Stimulated activated CD4-positive, alpha-beta T cell treated with anti-CD3 and anti-CD28 coated beads, Interleukin-4, amount 100 ng/mL, for 24 hours (primary cell): ENCODE measurements around the gene CHERP.

Experiments
- DNase-seq: peaks from one replicate; pipeline ENCODE4 v3.0.0-alpha.2; 2020

CHERP gene

DNA sequence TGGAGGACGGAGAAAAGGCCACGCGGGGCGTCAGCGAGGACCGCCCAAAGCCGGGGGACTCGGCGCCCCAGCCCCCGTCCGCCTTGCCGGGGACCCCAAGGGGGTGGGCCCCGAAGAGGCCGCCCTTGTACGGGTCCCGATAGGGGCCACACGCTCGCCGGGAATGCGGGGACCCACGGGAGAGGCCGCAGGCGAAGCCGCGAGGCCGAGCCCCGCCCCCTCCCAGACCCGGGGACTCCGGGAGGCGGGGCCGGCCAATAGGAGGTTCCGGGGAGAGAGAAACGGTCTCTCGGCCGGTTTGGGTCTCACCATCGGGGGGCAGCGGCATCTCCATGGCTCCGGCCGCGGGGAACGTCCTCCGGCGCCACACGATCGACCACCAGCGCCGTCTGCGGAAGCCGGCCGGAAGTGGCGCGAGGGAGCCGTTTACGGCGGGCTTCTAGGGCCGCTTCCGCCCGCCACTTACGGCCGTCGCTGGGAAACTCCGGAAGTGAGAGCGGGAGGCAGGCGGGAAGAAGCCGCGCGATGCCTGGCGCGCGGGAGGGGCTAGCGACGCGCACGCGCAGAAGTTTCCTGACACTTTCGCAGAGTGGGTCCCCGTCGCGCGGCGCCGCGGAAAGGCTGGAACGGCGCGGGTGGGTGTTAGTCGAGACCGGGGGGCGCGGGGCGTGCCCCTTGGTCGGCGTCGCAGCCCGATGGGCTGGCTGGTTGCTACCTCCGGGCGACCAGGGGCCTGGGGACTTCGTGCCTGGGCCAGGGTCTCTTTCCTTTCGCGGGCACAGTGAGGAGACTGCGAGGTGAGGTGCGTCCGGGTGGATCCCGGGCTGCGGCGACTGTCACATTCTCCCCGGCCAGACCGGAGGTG, at the start of gene CHERP:
Gene CHERP (minus strand): TSS at position 393 of the 865 bp plus-strand sequence. CDS start 59 bp downstream, at position 334.
- DNase-seq: peak; percentile 94

DNA sequence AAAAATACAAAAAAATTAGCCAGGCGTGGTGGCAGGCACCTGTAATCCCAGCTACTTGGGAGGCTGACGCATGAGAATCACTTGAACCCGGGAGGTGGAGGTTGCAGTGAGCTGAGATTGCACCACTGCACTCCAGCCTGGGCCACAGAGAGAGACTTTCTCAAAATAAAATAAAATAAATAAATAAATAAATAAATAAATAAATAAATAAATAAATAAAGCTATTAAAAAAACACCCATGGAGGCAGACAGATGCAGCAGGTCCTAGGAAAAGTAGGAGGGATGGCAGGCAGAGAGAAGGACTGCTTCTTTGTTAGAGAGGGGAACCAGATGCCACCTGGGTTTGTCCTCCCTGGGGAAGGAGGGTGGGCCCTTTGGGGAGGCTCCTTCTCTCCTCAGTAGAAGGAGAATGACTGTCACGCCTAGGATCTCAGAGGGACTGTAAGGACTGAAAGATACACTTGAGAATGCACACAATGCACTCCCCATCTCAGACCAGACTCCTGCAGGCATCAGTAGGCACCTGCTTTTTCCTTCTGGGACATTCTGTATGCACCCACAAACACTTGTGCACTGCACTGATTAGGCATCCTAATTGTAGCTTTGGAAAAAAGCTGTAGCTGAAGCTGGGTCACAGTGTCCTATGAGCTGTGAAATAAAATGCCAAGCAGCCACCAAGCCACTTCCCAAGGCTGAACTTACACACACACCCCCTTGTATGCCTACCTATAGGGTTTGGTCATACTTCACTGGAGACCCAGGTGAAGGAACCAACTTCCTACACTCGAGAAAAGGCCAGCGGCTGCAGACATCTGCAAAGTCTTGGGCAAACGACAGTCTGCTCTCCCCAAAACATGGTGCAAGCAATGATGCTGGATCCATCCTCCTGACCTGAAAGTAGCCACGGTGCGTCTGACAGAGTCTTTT, 48.9 kb upstream of the CHERP start:
- no peak for DNase-seq

DNA sequence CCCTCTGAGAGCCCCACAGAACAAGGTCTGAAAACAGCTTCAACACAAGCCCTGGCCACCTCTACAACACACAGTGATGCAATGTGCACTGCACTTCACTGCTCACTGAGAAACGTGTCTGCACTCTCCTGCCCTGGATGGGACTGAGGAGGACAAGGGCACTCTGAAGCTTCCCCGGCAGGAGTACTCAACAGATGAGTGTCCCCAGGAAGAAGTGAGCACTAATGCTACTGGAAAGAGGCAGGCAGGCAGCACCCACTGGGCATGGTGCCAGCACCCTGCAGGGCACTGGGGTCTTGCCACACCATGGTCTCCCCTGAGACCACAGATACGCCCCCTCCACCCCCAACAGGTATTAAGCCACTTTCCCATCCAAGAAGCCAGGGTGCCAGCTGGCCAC, 47.7 kb upstream of the CHERP start:
- no peak for DNase-seq

- DNase-seq: no peak
Measured at GRCh38 chr19:16588824-16589577, 46.8 kb upstream of the CHERP start.

- peak; percentile 56 for DNase-seq
Measured at GRCh38 chr19:16587833-16588823, 45.9 kb upstream of the CHERP start.

DNA sequence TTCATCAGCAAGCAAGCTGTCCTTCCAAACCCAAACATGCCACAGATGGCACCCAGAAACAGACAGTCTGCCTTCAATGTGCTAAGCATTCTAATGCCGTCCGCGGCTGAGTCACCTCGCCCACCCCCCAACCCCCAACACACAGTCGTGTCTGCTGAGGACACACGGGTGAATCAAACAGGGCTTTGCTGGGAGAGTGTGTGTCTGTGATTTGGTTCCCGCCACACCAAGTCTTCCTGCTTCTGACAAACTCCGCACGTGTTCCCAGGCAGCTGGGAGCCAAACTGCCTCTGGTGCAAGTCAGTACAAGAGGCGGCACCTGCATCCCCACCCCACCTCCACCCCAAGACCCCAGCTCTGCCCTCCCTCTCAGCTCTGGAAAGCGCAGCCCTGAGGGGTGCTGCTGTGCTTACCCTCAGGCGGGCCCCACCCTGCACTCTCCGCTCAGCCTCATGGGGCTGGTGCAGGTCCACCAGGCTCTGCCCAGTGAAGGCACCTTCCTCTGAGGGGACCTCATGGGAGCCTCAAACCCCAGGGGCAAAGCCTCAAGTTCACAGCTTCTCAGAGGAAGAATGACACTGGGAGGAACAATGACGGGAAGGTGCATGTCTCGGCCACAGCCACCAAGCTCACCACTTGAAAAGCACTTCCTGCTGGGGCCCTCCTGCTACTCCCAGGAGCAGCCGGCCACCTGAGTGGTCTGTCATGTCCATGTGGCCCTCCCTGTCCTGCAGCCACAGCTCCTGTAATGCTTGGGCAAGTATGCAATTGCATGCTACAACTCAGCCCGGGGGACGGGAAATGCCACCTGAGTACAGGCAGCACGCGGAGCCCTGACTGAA, 45.0 kb upstream of the CHERP start:
- peak; percentile 64 for DNase-seq

GRCh38 chr19:16586477-16586871, 44.2 kb upstream of the CHERP start:
- no peak for DNase-seq

- DNase-seq: peak; percentile 62
Measured at GRCh38 chr19:16585808-16586476, 43.7 kb upstream of the CHERP start.

- DNase-seq: no peak
Measured at GRCh38 chr19:16585094-16585801, 43.0 kb upstream of the CHERP start.

DNA sequence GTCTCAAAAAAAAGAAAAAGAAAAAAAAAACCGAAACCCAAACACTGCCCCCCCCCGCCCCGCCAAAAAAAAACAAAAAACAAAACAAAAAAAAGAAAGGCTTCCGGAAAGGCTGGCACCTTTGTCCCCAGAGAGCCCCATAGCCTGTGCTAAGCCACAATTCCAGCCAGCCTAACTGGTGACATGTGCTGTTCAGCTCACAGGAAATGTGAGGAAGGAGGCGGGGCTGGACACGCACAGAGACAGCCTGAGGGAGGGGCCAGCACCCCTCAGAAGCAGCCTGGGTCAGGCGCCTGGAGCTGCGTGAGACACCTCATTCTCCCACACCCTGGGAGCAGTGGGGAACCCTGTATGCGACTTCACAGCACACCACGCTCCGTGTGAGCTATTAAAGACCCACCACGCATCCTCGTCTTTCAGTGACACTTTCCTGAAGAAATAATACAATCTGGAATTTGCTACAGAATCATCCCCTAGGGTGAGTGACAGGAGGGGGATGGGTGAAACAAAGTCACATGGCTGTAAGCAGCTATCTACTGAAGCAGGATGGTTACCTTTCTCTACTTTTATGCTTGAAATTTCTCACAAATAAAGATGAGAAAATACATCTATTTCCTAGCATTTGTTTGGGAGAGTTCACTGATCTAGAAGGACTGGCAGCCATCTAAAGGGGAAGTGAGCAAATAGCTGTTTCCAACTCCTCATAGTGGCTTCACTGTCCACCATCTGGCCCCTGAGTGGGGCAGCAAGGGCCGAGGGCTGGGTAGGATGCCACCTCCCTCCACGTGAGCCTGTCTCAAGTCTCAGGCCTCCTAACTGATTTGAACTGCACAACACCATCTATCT, 42.2 kb upstream of the CHERP start:
- DNase-seq: peak; percentile 89

- DNase-seq: no peak
Measured at GRCh38 chr19:16582486-16583261, 40.4 kb upstream of the CHERP start.

DNA sequence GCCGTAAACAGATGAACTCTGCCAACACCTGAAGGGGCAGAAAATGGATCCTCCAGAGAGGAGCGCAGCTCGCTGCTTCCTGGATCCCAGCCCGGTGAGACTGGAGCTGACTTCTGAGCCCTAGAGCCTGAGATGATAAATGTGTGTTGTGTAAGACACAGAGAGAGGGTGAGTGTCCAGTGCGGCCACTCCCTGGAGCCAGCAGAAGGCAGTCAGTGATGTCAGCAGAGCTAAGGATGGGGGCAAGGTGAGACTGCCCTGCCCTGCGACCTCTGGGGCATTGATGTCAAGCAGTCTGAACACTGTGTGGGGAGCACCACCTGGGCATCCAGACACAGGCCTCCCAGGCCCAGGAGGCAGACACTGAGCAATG, 39.7 kb upstream of the CHERP start:
- DNase-seq: no peak

DNA sequence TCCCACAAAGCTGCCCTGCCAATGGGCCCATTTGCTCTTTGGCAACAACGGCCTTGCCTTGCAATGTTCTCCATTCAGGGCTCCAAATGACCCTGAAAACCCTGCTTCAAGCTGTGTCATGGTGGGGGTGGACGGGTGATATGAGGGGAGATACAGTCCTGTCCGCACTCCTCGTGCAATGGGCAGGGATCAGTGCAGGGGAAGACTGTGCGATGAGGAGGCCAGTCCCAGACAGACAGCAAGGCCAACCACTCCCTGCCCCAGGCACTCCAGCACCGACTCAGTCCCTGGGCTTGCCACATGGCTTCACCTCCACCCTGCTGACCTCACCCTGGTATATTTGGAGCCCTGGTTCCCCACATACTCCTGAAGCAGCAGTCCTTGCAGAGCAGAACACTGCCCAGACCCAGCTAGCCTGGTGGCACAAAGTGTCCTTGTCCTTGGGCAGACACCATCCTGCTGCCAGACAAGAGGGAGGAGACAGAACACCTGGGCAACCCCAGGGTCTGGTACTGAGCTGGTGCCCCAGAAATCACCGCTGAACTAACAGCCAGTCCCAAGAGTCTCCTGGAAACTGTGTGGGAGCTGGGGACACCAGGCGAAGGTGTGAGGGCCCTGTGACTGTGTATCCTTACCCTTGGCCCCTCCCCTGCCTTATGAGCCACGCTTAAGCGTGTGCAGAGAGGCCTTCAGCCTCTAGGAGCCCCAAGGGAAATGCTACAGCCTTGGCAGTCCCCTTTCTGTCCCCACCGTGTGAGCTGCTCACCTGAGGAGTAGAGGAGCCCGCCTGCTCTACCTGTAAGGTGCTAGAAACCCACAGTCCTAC, 39.1 kb upstream of the CHERP start:
- no peak for DNase-seq

DNA sequence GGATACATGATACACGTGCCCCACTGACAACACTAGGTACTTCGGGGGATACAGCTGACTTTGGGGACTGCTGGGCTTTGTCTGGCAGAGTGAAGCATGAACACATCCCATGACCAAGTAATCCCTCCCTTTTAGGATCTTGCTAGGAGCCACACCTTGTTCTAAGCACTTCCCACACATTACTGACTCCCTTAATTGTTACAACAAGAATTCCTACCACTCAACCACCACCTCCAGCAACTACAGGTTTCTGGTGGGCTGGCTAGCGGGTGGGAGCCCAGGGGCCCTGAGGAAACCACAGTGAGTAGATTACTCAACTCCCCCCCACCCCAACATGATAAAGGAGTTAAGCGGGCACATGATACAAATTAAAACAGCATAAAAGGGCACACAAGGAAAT, 37.1 kb upstream of the CHERP start:
- no peak for DNase-seq

- DNase-seq: no peak
Measured at GRCh38 chr19:16577531-16577985, 35.3 kb upstream of the CHERP start.

DNA sequence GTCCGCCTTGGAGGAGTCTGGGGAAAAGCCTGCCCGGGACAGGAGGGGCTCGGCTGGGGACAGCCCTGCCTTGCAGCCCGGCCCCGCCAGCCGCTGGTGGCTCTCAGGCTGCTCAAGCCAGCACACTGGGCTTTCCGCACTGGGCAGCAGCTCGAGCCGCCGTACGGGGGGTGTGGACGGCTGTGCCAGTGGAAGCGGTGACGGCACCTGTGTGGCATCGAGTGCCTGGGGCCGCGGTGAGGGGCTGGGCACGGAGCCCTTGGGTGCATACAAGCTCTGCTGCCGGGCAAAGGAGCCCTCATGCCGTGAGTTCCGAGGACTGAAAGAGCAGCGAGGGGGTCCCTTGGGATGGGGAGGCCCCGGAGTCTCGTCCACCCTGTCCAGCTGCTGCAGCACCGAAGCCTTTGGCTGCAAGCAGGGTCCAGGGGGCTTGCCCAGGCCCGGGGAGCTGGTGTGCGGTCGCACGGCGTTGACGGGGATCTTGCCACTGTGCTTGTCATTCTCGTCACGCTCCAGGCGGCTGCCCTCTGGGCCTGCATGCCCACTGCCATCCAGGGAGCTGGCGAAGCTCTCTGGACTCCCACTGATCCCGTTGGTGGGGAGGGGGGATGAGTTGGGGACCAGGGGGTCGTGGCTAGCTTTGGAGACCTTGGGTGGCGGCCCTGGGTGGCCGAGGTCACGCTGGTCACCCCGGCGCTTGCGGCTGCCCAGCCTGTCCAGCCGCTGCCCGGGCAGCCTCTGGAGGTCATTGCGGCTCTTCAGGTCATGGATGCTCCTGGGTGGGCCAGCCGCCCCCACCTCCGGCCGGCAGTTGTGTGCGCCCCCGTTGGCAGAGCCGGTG, 34.7 kb upstream of the CHERP start:
- DNase-seq: no peak
